ENCODE data around the gene CSF1R.

DNA sequence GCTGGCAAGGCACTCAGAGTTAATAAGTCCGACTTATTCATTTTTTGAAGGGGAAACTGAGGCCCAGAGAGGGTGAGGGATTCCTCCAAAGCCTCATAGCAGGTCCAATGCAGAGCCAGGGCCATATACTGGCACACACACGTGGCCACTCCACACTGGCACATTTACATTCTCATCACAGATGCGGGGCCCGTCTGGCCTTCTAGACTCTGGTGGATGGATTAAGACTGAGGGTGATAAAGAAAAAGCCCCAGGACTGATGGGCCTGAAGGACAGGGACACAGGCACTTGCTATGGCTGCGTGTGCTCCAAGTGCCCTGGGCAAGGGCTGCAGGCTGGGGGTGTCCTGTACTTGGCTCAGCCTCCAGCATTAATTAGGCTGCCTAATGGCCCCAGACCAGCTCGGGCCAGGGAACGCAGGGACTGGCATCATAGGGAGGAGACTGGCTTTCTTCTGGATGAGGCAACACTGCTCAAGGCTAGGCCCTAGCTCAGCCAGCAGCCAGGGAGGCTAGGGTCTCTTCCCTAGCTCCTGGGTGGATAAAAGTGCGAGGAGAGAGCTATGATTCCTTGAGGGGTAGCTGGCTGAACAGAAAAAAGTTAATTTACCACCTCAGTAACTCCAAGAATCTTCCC, 28.5 kb upstream of the CSF1R start:
- TF ChIP-seq, protein P1, sequence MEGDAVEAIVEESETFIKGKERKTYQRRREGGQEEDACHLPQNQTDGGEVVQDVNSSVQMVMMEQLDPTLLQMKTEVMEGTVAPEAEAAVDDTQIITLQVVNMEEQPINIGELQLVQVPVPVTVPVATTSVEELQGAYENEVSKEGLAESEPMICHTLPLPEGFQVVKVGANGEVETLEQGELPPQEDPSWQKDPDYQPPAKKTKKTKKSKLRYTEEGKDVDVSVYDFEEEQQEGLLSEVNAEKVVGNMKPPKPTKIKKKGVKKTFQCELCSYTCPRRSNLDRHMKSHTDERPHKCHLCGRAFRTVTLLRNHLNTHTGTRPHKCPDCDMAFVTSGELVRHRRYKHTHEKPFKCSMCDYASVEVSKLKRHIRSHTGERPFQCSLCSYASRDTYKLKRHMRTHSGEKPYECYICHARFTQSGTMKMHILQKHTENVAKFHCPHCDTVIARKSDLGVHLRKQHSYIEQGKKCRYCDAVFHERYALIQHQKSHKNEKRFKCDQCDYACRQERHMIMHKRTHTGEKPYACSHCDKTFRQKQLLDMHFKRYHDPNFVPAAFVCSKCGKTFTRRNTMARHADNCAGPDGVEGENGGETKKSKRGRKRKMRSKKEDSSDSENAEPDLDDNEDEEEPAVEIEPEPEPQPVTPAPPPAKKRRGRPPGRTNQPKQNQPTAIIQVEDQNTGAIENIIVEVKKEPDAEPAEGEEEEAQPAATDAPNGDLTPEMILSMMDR (IDR thresholded peaks at IDR 0.05 in 4 of 5, conservative IDR thresholded peaks at IDR 0.05 in 1 of 5), result no peak
- TF ChIP-seq POLR2A (IDR thresholded peaks at IDR 0.05), result no peak
